GM23338 (cell line): ENCODE measurements around the gene COP1. TPM values are rescaled to one million over a fixed set of nuclear protein-coding genes. Genes with fewer than 3 reads are reported as not detected.

Experiments used
- ATAC-seq: fragments of 200-7000 bp; cut with Tn5 transposase; 3 replicates; pipeline ENCODE4 v1.9.1; 2020
- DNase-seq: peaks from one replicate; pipeline ENCODE4 v3.0.0-alpha.2; 2015; ENCODE audit warnings: low spot score
- H2AFZ ChIP-seq: fragments of 200-600 bp; sonication (generic); 2 replicates; pipeline ENCODE4 v1.8.0; 2016; ENCODE audit warnings: antibody characterized with exemption, mild to moderate bottlenecking, moderate library complexity
- H3F3A ChIP-seq: fragments of 200-600 bp; sonication (generic); replicated peaks from 2 replicates; pipeline ENCODE4 v1.8.0; 2017; ENCODE audit warnings: antibody characterized with exemption, mixed run types, low read depth
- H3K27ac ChIP-seq: fragments of 200-600 bp; sonication (generic); 2 replicates; pipeline ENCODE4 v1.6.1; 2016; ENCODE audit warnings: low read depth
- H3K27me3 ChIP-seq: fragments of 200-600 bp; sonication (generic); 2 replicates; pipeline ENCODE4 v1.8.0; 2016; ENCODE audit warnings: mild to moderate bottlenecking, mixed run types, moderate library complexity; ENCODE audit not compliant: insufficient read depth
- H3K36me3 ChIP-seq: fragments of 200-600 bp; sonication (generic); 2 replicates; pipeline ENCODE4 v1.8.0; 2016; ENCODE audit warnings: mild to moderate bottlenecking; ENCODE audit not compliant: insufficient read depth
- H3K4me1 ChIP-seq: fragments of 200-600 bp; sonication (generic); 2 replicates; pipeline ENCODE4 v1.8.0; 2016; ENCODE audit warnings: mild to moderate bottlenecking, moderate library complexity; ENCODE audit not compliant: insufficient read depth
- H3K4me2 ChIP-seq: fragments of 200-600 bp; sonication (generic); 2 replicates; pipeline ENCODE4 v1.7.1; 2017; ENCODE audit warnings: mixed run types
- H3K4me3 ChIP-seq: fragments of 200-600 bp; sonication (generic); 2 replicates; pipeline ENCODE4 v1.6.1; 2016; ENCODE audit warnings: mixed run types
- H3K79me2 ChIP-seq: fragments of 200-600 bp; sonication (generic); replicated peaks from 2 replicates; pipeline ENCODE4 v1.8.0; 2017; ENCODE audit warnings: mild to moderate bottlenecking; ENCODE audit not compliant: insufficient read depth
- H3K9me2 ChIP-seq: fragments of 200-600 bp; sonication (generic); 2 replicates; pipeline ENCODE4 v1.8.0; 2017; ENCODE audit not compliant: insufficient read depth
- H4K20me1 ChIP-seq: fragments of 200-600 bp; sonication (generic); replicated peaks from 2 replicates; pipeline ENCODE4 v1.8.0; 2017; ENCODE audit warnings: mild to moderate bottlenecking; ENCODE audit not compliant: insufficient read depth
- H3K27ac Mint-ChIP-seq: 2 replicates; pipeline ENCODE4 v1.8.0; 2020; ENCODE audit warnings: inconsistent platforms, mild to moderate bottlenecking, moderate library complexity, mixed read lengths
- H3K27me3 Mint-ChIP-seq: 3 replicates; pipeline ENCODE4 v1.8.0; 2022; ENCODE audit warnings: low read depth, mild to moderate bottlenecking, moderate library complexity, mixed read lengths, inconsistent platforms; ENCODE audit not compliant: insufficient read depth, poor library complexity
- H3K36me3 Mint-ChIP-seq: 3 replicates; pipeline ENCODE4 v1.8.0; 2021; ENCODE audit warnings: low read depth, mild to moderate bottlenecking, inconsistent platforms, moderate library complexity, mixed read lengths
- H3K4me1 Mint-ChIP-seq: 3 replicates; pipeline ENCODE4 v1.8.0; 2020; ENCODE audit warnings: mild to moderate bottlenecking, inconsistent platforms, mixed read lengths
- H3K4me3 Mint-ChIP-seq: 3 replicates; pipeline ENCODE4 v1.8.0; 2021; ENCODE audit warnings: moderate library complexity, mild to moderate bottlenecking, inconsistent platforms, mixed read lengths
- H3K9me3 Mint-ChIP-seq: 3 replicates; pipeline ENCODE4 v1.8.0; 2020; ENCODE audit warnings: moderate library complexity, mild to moderate bottlenecking, inconsistent platforms, mixed read lengths
- CREB1 ChIP-seq: fragments of 250-450 bp; sonication (Bioruptor Pico); IDR thresholded peaks from 2 replicates; pipeline ENCODE4 v1.5.0; 2020; ENCODE audit warnings: low read depth, mild to moderate bottlenecking, moderate library complexity
- CTCF ChIP-seq, 2 experiments: fragments of 200-600 bp in 1 of 2; sonication (generic) in 1 of 2; conservative IDR thresholded peaks; 2 replicates each; pipeline versions ENCODE4 v1.5.1 to v1.6.1; 2016 to 2017; ENCODE audit warnings: antibody characterized with exemption in 2 of 2, low read depth in 2 of 2, mild to moderate bottlenecking in 2 of 2, moderate library complexity in 1 of 2
- ETS1 ChIP-seq: IDR thresholded peaks from 2 replicates; pipeline ENCODE4 v1.6.1; 2016; ENCODE audit warnings: antibody characterized with exemption
- EZH2 ChIP-seq: fragments of 200-600 bp; sonication (generic); IDR thresholded peaks from one replicate; pipeline ENCODE4 v1.8.0; 2017; ENCODE audit warnings: antibody characterized with exemption, mild to moderate bottlenecking, low read depth; ENCODE audit not compliant: unreplicated experiment
- EZH2phosphoT487 ChIP-seq: fragments of 200-600 bp; sonication (generic); IDR thresholded peaks from one replicate; pipeline ENCODE4 v1.8.1; 2018; ENCODE audit warnings: antibody characterized with exemption; ENCODE audit not compliant: unreplicated experiment
- JUNB ChIP-seq: IDR thresholded peaks from one replicate; pipeline ENCODE4 v1.6.1; 2016; ENCODE audit warnings: antibody characterized with exemption; ENCODE audit not compliant: unreplicated experiment
- NANOG ChIP-seq: IDR thresholded peaks from 2 replicates; pipeline ENCODE4 v1.6.1; 2016; ENCODE audit warnings: antibody characterized with exemption, borderline replicate concordance
- POLR2AphosphoS5 ChIP-seq: IDR thresholded peaks from 2 replicates; pipeline ENCODE4 v1.6.1; 2016; ENCODE audit warnings: antibody characterized with exemption, low read depth
- REST ChIP-seq: IDR thresholded peaks from one replicate; pipeline ENCODE4 v1.6.1; 2018; ENCODE audit warnings: antibody characterized with exemption; ENCODE audit not compliant: unreplicated experiment
- STAT1 ChIP-seq: IDR thresholded peaks from one replicate; pipeline ENCODE4 v1.6.1; 2016; ENCODE audit warnings: antibody characterized with exemption; ENCODE audit not compliant: unreplicated experiment
- ZNF114 ChIP-seq: fragments of 250-450 bp; sonication (Bioruptor Pico); IDR thresholded peaks from 2 replicates; pipeline ENCODE4 v1.5.0; 2020; ENCODE audit warnings: mild to moderate bottlenecking, moderate library complexity
- polyA plus RNA-seq: library from polyadenylated mRNA; unstranded; fragments of >200 nt; fragmentation: Nextera tagmentation; extraction: Ambion mirVana; gene quantifications from 2 replicates; pipeline ENCODE4 v1.2.1, GENCODE V29; 2016
- total RNA-seq: library from RNA; depleted of rRNA; stranded (reverse); fragments of >200 nt; shearing (Covaris generic); gene quantifications from 2 replicates; pipeline ENCODE4 v1.2.3, GENCODE V29; 2014

The COP1 gene
- total and polyA plus RNA-seq, 2 experiments from 2014 or later, result 54.0 to 54.9 TPM

DNA sequence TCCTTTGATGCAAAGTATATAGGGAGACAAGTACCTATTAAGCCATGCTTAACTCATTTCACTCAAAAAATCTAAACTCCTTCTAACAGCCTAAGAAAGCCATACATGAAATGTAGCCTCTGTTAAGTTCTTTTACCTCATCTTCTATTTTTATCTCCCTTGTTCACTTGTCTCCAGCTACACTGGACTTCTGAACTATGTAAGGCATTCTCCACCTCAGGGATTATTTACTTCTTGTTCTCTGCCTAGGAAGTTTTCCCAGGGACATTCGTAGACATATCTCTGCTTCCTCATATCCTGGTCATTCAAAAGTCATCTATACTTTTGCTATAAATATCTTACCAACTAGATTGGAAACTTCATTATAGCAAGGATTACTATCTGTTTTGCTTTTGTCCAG, 96.9 kb downstream of the COP1 start:
- no peak overlapping the region for H3K4me2 ChIP-seq
- H3K9me2 ChIP-seq, result no peaks in the 10 kb centered on the region
- DNase-seq (no peak), ATAC-seq (no peak)
- H3K4me1 Mint-ChIP-seq, result no peaks in the 10 kb centered on the region
- H3K27ac ChIP-seq, result no peak overlapping the region
- peaks cover 17% of the 10 kb centered on the region; the same call in 2 of the 3 replicates for H3K36me3 Mint-ChIP-seq
- TF ChIP-seq EZH2 (no peak), CREB1 (no peak), REST (no peak), EZH2phosphoT487 (no peak), CTCF (conservative IDR thresholded peaks at IDR 0.05; ENCODE audit: low read depth in 2 of 2) (no peak), JUNB (no peak), STAT1 (no peak)
- H3K27me3 Mint-ChIP-seq, result peaks cover 1% of the 10 kb centered on the region
- no peak overlapping the region for H3K4me3 Mint-ChIP-seq
- H4K20me1 ChIP-seq, result no peaks in the 10 kb centered on the region
- no peak overlapping the region for H3K27ac Mint-ChIP-seq
- H2AFZ ChIP-seq, result no peak overlapping the region
- no peaks in the 10 kb centered on the region for H3F3A ChIP-seq
- no peaks in the 10 kb centered on the region for H3K9me3 Mint-ChIP-seq
- no peaks in the 10 kb centered on the region for H3K4me1 ChIP-seq
- no peaks in the 10 kb centered on the region for H3K27me3 ChIP-seq
- H3K4me3 ChIP-seq, result no peak overlapping the region
- H3K36me3 ChIP-seq, result no peaks in the 10 kb centered on the region
- no peaks in the 10 kb centered on the region for H3K79me2 ChIP-seq

- no peaks in the 10 kb centered on the region for H4K20me1 ChIP-seq
- 0 out of 2 replicates have a peak overlapping the region, but pooled peaks have one; percentile 41 for H3K4me2 ChIP-seq
- no peaks in the 10 kb centered on the region for H3K9me2 ChIP-seq
- Mint-ChIP-seq H3K4me1 (peaks cover 9% of the 10 kb centered on the region; the same call in 2 of the 3 replicates), H3K27me3 (no peaks in the 10 kb centered on the region), H3K9me3 (peaks cover 29% of the 10 kb centered on the region), H3K36me3 (peaks cover 48% of the 10 kb centered on the region), H3K27ac (no peak overlapping the region), H3K4me3 (no peak overlapping the region)
- H3F3A ChIP-seq, result no peaks in the 10 kb centered on the region
- no peaks in the 10 kb centered on the region for H3K27me3 ChIP-seq
- H3K4me1 ChIP-seq, result peaks cover 9% of the 10 kb centered on the region
- H3K27ac ChIP-seq, result no peak overlapping the region
- H3K4me3 ChIP-seq, result no peak overlapping the region
- no peak overlapping the region for H2AFZ ChIP-seq
- DNase-seq, result no peak
- peaks cover 26% of the 10 kb centered on the region for H3K36me3 ChIP-seq
- no peak for ATAC-seq
- no peaks in the 10 kb centered on the region for H3K79me2 ChIP-seq
- TF ChIP-seq ZNF114 (CRISPR knock-in tag), result no peak
- TF ChIP-seq STAT1, result no peak
- no peak for TF ChIP-seq CREB1
- TF ChIP-seq CTCF (conservative IDR thresholded peaks at IDR 0.05; ENCODE audit: low read depth in 2 of 2), result no peak
- no peak for TF ChIP-seq EZH2
- TF ChIP-seq JUNB, result no peak
- no peak for TF ChIP-seq POLR2AphosphoS5
- TF ChIP-seq ETS1, result no peak
- TF ChIP-seq EZH2phosphoT487, result no peak
- TF ChIP-seq NANOG, result no peak
Observed at GRCh38 chr1:176102768-176103350, 104.2 kb downstream of the COP1 start.
